BLaER1 (cell line): Measurements from ENCODE around the gene CNTN4.

Source experiments
- H3K27ac ChIP-seq: shearing (Covaris generic); formaldehyde crosslinking; 2 replicates; pipeline ENCODE4 v1.8.1; 2022
- H3K27me3 ChIP-seq: shearing (Covaris generic); formaldehyde crosslinking; 2 replicates; pipeline ENCODE4 v1.8.1; 2022
- H3K36me3 ChIP-seq: shearing (Covaris generic); formaldehyde crosslinking; 2 replicates; pipeline ENCODE4 v1.8.1; 2022
- H3K4me1 ChIP-seq: shearing (Covaris generic); formaldehyde crosslinking; 2 replicates; pipeline ENCODE4 v1.8.1; 2022
- H3K4me2 ChIP-seq: shearing (Covaris generic); formaldehyde crosslinking; 2 replicates; pipeline ENCODE4 v1.8.1; 2022
- H3K4me3 ChIP-seq: shearing (Covaris generic); formaldehyde crosslinking; 2 replicates; pipeline ENCODE4 v1.8.1; 2022
- H3K9ac ChIP-seq: shearing (Covaris generic); formaldehyde crosslinking; 2 replicates; pipeline ENCODE4 v1.8.1; 2022
- H3K9me3 ChIP-seq: shearing (Covaris generic); formaldehyde crosslinking; 2 replicates; pipeline ENCODE4 v1.8.1; 2022
- H4K20me1 ChIP-seq: shearing (Covaris generic); formaldehyde crosslinking; 2 replicates; pipeline ENCODE4 v1.8.1; 2022
- Cebpa-rat ChIP-seq: shearing (Covaris generic); IDR thresholded peaks from 2 replicates; pipeline ENCODE4 v1.8.1; 2022

CNTN4 gene

GRCh38 chr3:2652386-2652785, 553.7 kb downstream of the CNTN4 start:
- no peak overlapping the region for H3K4me3 ChIP-seq
- H3K4me2 ChIP-seq: no peak overlapping the region
- H3K27me3 ChIP-seq: no peaks in the 10 kb centered on the region
- no peak for TF ChIP-seq Cebpa-rat
- no peaks in the 10 kb centered on the region for H3K36me3 ChIP-seq
- H4K20me1 ChIP-seq: no peaks in the 10 kb centered on the region
- no peaks in the 10 kb centered on the region for H3K4me1 ChIP-seq
- H3K9me3 ChIP-seq: peaks cover 15% of the 10 kb centered on the region
- H3K27ac ChIP-seq: no peak overlapping the region
- H3K9ac ChIP-seq: no peak overlapping the region

DNA sequence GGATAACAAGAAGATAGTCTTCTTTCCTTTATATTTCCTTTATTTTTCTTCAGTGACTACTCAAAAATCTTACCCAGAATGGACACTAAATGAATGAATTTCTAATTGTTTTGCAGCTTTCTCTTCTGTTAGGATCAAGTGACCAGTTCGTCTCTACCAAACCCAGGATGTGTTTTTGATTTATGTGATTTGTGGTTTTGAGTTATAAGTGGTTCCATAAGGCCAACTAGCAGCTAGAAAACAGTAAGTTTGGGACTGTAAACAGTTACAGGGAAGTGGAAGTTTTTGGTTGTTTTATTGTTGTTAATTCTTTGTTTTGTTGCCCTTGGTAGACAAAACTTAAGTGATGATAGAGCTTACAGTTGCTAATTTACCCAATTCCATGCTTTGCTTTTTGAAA, 555.0 kb downstream of the CNTN4 start:
- Histone ChIP-seq H3K36me3 (no peaks in the 10 kb centered on the region), H4K20me1 (no peaks in the 10 kb centered on the region), H3K9ac (no peak overlapping the region), H3K4me2 (no peak overlapping the region), H3K27me3 (no peaks in the 10 kb centered on the region), H3K4me3 (no peak overlapping the region), H3K4me1 (no peaks in the 10 kb centered on the region), H3K9me3 (peaks cover 11% of the 10 kb centered on the region), H3K27ac (no peak overlapping the region)
- no peak for TF ChIP-seq Cebpa-rat

DNA sequence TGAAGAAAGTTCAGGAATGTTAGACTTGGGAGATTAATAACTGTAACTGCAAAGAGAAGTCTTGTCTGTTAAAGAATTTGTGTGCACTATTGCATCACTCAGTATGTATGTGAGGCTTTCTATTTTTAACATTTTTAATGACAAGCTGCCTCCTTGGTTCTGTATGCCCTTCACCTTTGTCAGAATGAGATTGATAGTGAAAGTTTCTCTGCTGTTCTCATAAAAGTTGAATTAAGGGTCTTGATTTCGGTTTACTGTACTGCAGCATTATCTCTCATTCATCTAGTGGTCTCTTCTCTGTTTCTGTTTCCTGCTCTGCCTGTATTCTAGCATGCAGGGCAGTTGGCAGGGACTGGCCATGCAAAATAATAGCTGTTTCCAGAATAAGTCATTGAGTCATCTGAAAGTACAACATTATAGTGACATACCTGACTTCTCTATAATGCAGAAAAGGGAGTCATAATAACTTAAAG, 556.6 kb downstream of the CNTN4 start:
- no peak for TF ChIP-seq Cebpa-rat

DNA sequence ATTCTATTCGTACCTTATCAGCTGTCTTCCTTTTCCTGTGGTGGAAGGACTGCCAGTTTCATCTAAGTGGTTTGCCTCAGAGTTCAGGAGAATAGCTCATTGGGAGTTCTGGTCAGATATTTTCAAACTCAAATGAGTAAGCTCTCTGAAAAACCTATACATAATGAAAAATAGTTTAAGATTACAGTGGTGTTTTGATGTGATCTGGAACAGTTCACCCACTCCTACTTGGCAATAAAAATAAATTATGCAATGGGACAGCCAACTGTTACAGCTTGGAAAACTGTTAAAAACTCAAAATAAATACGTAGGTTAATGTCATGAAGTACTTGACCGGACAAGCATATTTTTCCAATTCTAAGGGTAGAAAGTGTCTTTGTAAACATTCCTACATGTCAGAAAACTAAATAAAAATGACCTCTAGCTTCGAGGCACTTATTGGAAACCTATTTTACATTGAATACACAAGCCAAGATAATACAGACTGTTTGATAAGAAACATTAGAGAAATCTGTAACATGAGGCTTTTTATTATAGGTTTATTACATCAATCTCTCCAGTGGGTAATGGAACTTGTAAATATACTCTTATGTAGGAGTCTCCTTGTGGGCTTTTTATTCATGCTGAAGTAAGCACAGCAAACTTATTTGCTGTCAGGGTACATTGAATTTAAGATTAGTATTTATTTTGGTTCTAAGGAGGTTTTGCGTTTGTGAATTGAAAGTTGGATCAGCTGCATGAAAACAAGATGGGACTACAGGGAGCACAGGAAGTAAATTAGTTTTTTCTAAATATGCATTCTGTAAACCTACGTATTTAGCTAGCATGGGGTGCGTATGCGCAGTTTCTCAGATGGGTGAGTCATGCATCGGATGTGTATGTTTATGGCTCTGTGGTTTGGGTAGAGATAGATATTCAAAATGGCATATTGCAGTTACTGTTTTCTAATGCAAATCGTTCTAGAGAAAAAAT, 558.4 kb downstream of the CNTN4 start:
- Histone ChIP-seq H4K20me1 (no peaks in the 10 kb centered on the region), H3K4me1 (no peaks in the 10 kb centered on the region), H3K27me3 (no peaks in the 10 kb centered on the region), H3K4me3 (no peak overlapping the region), H3K27ac (no peak overlapping the region), H3K9ac (no peak overlapping the region), H3K36me3 (no peaks in the 10 kb centered on the region), H3K9me3 (no peaks in the 10 kb centered on the region), H3K4me2 (no peak overlapping the region)
- no peak for TF ChIP-seq Cebpa-rat

More for the DNA sequence above, 556.6 kb downstream of the CNTN4 start:
- H3K27ac ChIP-seq: no peak overlapping the region
- H3K36me3 ChIP-seq: no peaks in the 10 kb centered on the region
- H3K4me2 ChIP-seq: no peak overlapping the region
- no peaks in the 10 kb centered on the region for H3K27me3 ChIP-seq
- H4K20me1 ChIP-seq: no peaks in the 10 kb centered on the region
- no peak overlapping the region for H3K4me3 ChIP-seq
- H3K4me1 ChIP-seq: no peaks in the 10 kb centered on the region
- no peak overlapping the region for H3K9ac ChIP-seq
- no peaks in the 10 kb centered on the region for H3K9me3 ChIP-seq

DNA sequence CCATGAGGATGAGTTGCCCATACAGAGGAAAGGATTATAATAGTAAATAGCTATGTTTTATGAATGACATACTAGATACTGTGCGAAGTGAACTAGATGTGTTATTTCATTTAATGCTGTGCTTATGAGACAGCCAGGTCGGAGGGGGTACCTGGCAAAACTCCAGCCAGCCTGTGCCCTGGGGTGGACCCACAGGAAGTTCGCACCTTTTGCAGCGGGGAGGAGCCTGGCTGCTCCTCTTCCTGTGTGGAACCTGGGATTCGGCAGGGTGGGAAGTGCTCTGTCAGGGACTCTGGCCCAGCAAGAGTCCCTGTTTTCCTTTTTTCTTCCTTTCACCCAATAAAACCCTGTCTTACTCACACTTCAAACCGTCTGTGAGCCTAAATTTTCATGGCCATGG, 559.3 kb downstream of the CNTN4 start:
- no peaks in the 10 kb centered on the region for H3K4me1 ChIP-seq
- no peaks in the 10 kb centered on the region for H3K36me3 ChIP-seq
- H3K4me2 ChIP-seq: no peak overlapping the region
- H3K27me3 ChIP-seq: no peaks in the 10 kb centered on the region
- no peaks in the 10 kb centered on the region for H4K20me1 ChIP-seq
- no peak overlapping the region for H3K9ac ChIP-seq
- no peak overlapping the region for H3K4me3 ChIP-seq
- H3K9me3 ChIP-seq: no peaks in the 10 kb centered on the region
- no peak overlapping the region for H3K27ac ChIP-seq
- TF ChIP-seq Cebpa-rat: no peak

- H3K9ac ChIP-seq: no peak overlapping the region
- H3K9me3 ChIP-seq: no peaks in the 10 kb centered on the region
- H3K27me3 ChIP-seq: no peaks in the 10 kb centered on the region
- no peak for TF ChIP-seq Cebpa-rat
- H3K4me3 ChIP-seq: no peak overlapping the region
- H4K20me1 ChIP-seq: no peaks in the 10 kb centered on the region
- H3K27ac ChIP-seq: no peak overlapping the region
- no peak overlapping the region for H3K4me2 ChIP-seq
- no peaks in the 10 kb centered on the region for H3K4me1 ChIP-seq
- no peaks in the 10 kb centered on the region for H3K36me3 ChIP-seq
These were observed 561.2 kb downstream of the CNTN4 start for GRCh38 chr3:2659896-2660295.

GRCh38 chr3:2661078-2661477, 562.4 kb downstream of the CNTN4 start:
- H3K4me1 ChIP-seq: no peaks in the 10 kb centered on the region
- no peak overlapping the region for H3K4me3 ChIP-seq
- H3K9ac ChIP-seq: no peak overlapping the region
- no peaks in the 10 kb centered on the region for H4K20me1 ChIP-seq
- H3K4me2 ChIP-seq: no peak overlapping the region
- TF ChIP-seq Cebpa-rat: no peak
- no peaks in the 10 kb centered on the region for H3K36me3 ChIP-seq
- H3K27me3 ChIP-seq: no peaks in the 10 kb centered on the region
- H3K9me3 ChIP-seq: no peaks in the 10 kb centered on the region
- H3K27ac ChIP-seq: no peak overlapping the region

- no peak overlapping the region for H3K27ac ChIP-seq
These were observed 578.8 kb downstream of the CNTN4 start for GRCh38 chr3:2677501-2677900.

GRCh38 chr3:2680236-2680635, 581.6 kb downstream of the CNTN4 start:
- no peak for TF ChIP-seq Cebpa-rat
- H3K27me3 ChIP-seq: no peaks in the 10 kb centered on the region
- H3K4me1 ChIP-seq: no peaks in the 10 kb centered on the region

More at GRCh38 chr3:2677501-2677900, 578.8 kb downstream of the CNTN4 start:
- no peaks in the 10 kb centered on the region for H3K27me3 ChIP-seq
- H3K4me3 ChIP-seq: no peak overlapping the region
- no peak overlapping the region for H3K9ac ChIP-seq
- H3K4me2 ChIP-seq: no peak overlapping the region
- no peaks in the 10 kb centered on the region for H3K9me3 ChIP-seq
- H3K4me1 ChIP-seq: no peaks in the 10 kb centered on the region
- no peak for TF ChIP-seq Cebpa-rat
- H3K36me3 ChIP-seq: no peaks in the 10 kb centered on the region
- no peaks in the 10 kb centered on the region for H4K20me1 ChIP-seq

GRCh38 chr3:2684046-2684445, 585.4 kb downstream of the CNTN4 start:
- Histone ChIP-seq H3K27ac (no peak overlapping the region), H3K9ac (no peak overlapping the region), H3K4me1 (no peaks in the 10 kb centered on the region), H3K27me3 (no peaks in the 10 kb centered on the region), H4K20me1 (no peaks in the 10 kb centered on the region), H3K36me3 (no peaks in the 10 kb centered on the region), H3K4me3 (no peak overlapping the region), H3K9me3 (no peaks in the 10 kb centered on the region), H3K4me2 (no peak overlapping the region)
- no peak for TF ChIP-seq Cebpa-rat

More at GRCh38 chr3:2680236-2680635, 581.6 kb downstream of the CNTN4 start:
- Histone ChIP-seq H3K4me2 (no peak overlapping the region), H3K36me3 (no peaks in the 10 kb centered on the region), H4K20me1 (no peaks in the 10 kb centered on the region), H3K9me3 (no peaks in the 10 kb centered on the region), H3K9ac (no peak overlapping the region), H3K4me3 (no peak overlapping the region), H3K27ac (no peak overlapping the region)
